GM18861 (cell line): ENCODE results near the gene MORC2.

Experiments
- ATAC-seq: cut with Tn5 transposase; IDR thresholded peaks from one replicate; pipeline ENCODE4 v1.9.1; 2021; ENCODE audit not compliant: unreplicated experiment

Gene MORC2

GRCh38 chr22:30968015-30968923 is at the start of gene MORC2:
MORC2 (minus strand) TSS chr22:30968774; CDS start chr22:30967889, 885 bp downstream.
- ATAC-seq = no peak

- no peak for ATAC-seq
These were observed 37.0 kb upstream of the MORC2 start for GRCh38 chr22:31005535-31005934.

GRCh38 chr22:31001124-31001770 is 32.7 kb upstream of the MORC2 start:
- ATAC-seq = no peak

DNA sequence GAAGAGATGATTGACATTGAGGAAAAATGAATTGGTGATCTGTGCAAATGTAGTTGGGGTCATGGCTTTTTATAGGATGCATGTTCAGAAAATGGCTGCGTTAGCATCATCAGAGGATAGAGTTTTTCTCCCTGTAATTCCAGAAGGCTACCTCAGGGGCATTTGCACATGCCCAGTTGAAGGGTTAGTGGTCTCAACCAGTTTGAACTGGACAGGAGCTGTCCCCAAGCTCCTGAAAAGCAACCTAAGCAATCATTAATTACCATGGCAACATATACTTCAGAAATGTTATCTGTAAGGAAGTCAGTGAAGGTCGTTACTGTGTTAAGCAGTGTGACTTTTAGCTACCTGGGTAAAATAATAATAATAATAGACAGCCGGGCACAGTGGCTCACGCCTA is 29.8 kb upstream of the MORC2 start:
- ATAC-seq = no peak

- ATAC-seq = no peak
These were observed 27.9 kb upstream of the MORC2 start for GRCh38 chr22:30996462-30996861.

DNA sequence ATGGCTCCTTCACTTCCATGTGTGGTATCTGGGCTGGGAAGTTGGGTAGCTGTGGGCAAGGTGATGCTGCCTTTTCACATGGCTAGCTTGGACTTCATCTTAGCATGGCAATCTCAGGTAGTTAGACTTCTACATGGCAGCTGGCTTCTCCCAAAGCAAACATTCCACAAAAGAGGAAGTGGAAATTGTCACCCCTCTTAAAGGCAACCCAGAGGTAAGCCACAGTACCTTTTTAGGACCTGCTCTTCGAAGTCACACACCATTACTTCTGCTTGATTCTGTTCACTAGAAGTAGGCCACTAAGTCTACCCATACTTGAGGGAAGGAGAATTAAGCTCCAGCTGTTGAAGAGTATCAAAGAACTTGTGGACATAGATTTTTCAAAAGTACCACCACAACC is 26.4 kb upstream of the MORC2 start:
- no peak for ATAC-seq

DNA sequence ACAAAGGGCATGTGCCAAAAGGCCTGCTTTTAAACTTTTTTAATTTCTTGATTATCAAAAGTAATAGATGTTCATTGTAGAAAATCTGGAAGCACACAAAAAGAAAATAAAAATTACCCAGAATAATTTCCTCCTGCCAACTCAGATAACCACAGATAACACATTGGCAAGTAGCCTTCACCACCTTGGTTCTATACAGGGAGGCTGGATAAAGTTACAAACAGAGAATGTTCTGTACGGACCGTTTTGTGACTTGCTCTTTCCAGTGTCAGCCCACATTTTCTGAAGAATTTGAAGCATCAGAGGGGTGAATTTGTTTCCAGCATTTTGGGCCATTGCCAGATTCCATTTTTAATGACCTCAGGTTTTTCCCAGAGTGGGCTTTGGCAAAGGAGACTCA is 24.0 kb upstream of the MORC2 start:
- ATAC-seq = no peak

DNA sequence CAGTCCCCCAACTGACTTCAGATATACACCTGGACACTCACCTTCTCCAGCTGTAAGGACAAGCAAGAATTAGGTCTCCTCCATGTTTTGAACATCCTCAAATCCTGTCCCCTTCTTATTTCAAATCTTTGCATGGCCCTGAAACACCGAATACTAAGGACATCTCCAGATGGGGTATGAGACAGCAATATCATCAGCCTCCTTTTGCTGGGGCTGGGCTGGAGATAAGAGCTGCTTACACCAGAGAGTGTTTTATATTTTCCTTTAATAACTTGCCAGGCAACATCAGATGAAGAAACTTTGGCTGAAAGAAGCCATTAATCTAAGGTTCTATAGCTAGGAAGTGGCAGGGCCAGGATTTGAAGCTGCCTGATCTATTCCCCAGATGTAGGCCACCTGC is 22.1 kb upstream of the MORC2 start:
- ATAC-seq = no peak

GRCh38 chr22:30989474-30989873 is 20.9 kb upstream of the MORC2 start:
- ATAC-seq = no peak

- no peak for ATAC-seq
These were observed 17.1 kb upstream of the MORC2 start for GRCh38 chr22:30985561-30986208.

DNA sequence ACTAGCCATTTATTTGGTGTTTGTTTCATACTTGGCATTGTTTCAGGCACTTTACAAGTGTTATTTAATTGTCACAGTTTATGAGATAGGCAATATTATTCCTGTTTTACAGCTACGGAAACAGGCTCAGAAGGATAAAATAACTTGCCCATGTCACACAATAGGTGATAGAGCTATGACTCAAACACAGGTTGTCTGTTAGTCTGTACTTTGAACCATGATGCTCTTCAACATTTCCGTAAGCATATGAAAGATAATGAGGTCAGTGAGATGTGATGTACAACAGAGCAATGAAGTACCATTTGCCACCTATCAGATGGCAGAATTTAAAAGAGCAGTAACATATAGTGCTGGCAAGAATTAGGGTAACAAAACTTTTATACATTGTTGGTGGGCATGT is 15.7 kb upstream of the MORC2 start:
- ATAC-seq = no peak

DNA sequence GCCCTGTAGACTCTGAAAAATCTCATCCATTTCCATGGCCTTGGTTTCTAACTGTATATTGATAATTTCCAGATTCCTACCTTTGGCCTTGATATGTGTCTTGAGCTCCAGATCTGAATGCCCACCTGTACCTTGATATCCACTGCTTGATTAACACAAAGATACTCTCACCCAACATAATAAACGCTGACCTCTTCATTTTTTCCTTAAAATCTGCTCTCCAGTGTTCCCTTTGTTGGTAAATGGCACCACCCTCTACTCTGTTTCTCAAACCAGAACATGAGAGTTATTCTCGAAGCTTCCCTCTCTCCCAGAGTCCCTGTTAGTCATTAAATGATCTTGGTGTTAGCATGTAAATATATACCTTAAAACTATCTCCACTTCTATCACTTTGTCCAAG is 13.9 kb upstream of the MORC2 start:
- no peak for ATAC-seq

GRCh38 chr22:30979932-30980331 is 11.4 kb upstream of the MORC2 start:
- no peak for ATAC-seq

DNA sequence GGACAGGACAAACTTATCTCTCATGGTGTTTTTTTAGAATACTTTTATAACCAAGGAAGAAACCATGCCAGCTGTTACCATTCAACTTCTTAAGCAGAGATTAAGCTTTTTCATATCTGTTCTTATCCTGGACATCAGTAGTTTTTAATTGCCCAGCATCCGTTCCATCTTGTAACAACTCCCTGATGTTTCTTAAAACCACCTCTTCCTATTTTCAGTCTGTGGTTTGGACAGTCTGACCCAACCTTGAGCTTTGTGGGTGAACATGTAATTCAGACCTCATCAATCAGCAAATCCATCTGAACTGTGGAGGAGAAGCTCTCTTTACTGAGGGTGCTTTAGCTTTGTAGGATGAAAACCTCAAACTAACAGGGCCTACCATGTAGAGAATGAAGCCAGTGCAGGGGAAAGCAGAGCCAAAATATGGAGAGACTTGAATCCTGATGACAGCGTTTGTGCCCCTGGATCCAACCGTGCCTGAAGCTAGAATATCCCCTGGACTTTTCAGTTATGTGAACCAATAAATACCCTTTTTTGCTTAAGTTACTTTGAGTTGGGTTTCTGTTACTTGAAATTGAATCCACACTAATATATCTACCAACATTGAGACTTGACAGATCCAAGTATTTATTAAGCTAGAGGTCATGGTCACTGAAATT is 9.9 kb upstream of the MORC2 start:
- no peak for ATAC-seq

- ATAC-seq = no peak
These were observed 1.8 kb upstream of the MORC2 start for GRCh38 chr22:30970356-30970746.

- peak; percentile 31 for ATAC-seq
These were observed 1.2 kb upstream of the MORC2 start for GRCh38 chr22:30969532-30970355.

- peak; percentile 80 for ATAC-seq
These were observed 454 bp upstream of the MORC2 start, which contains the start of gene TUG1 for GRCh38 chr22:30968924-30969531. TUG1 (plus strand) TSS chr22:30969265.

GRCh38 chr22:30964858-30965257 is 3.7 kb downstream of the MORC2 start:
- ATAC-seq = no peak

DNA sequence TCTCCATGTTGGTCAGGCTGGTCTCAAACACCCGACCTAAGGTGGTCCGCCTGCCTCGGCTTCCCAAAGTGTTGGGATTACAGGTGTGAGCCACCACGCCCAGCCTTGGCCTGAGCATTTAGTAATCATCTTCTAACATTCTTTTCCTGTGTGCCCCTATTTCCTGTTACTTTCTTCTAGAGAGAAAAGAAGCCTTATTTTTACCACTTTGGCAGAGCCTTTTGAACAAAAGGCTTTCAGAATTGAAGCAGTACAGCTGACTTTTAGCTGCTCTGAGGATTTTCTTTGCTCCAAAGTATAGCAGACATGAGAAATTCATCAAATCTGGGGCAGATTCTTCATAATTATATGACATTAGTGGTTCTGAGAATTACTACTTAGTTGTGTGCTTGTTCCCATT is 13.4 kb downstream of the MORC2 start:
- ATAC-seq = no peak

GRCh38 chr22:30953206-30953605 is 15.4 kb downstream of the MORC2 start:
- no peak for ATAC-seq
